Activated T-cell treated with anti-CD3 and anti-CD28 coated beads, Interleukin-2, amount 50 U/mL, for 4 hours (primary cell): ENCODE measurements around the gene CALY. TPM values are rescaled to one million over a fixed set of nuclear protein-coding genes. Genes with fewer than 3 reads are reported as not detected.

Source experiments
- ATAC-seq, 2 donors: fragments of 200-7000 bp; cut with Tn5 transposase; one replicate each; pipeline ENCODE4 v1.10.0; 2021
- DNase-seq: peaks from one replicate; pipeline ENCODE4 v3.0.0-alpha.2; 2020
- H3K27me3 Mint-ChIP-seq: one replicate; pipeline ENCODE4 v1.8.0; 2021; ENCODE audit warnings: low read depth, mixed read lengths
- H3K36me3 Mint-ChIP-seq: one replicate; pipeline ENCODE4 v1.8.0; 2022; ENCODE audit warnings: mixed read lengths; ENCODE audit not compliant: insufficient read depth
- H3K4me1 Mint-ChIP-seq: one replicate; pipeline ENCODE4 v1.8.0; 2021; ENCODE audit warnings: low read depth, mixed read lengths
- H3K4me3 Mint-ChIP-seq: one replicate; pipeline ENCODE4 v1.8.0; 2021; ENCODE audit warnings: mild to moderate bottlenecking, moderate library complexity, mixed read lengths
- H3K9me3 Mint-ChIP-seq: one replicate; pipeline ENCODE4 v1.8.0; 2021; ENCODE audit warnings: mixed read lengths
- total RNA-seq, 3 donors: library from RNA; stranded (reverse); gene quantifications; one replicate each; pipeline ENCODE4 v1.2.1, GENCODE V29; 2021

CALY gene
- total RNA-seq, 3 donors from 2014 or later = not detected

- H3K9me3 Mint-ChIP-seq = no peaks in the 10 kb centered on the region
- H3K27me3 Mint-ChIP-seq = peaks cover 4% of the 10 kb centered on the region
- peak overlapping the region; percentile 62 for H3K4me3 Mint-ChIP-seq
- H3K36me3 Mint-ChIP-seq = no peaks in the 10 kb centered on the region
- H3K4me1 Mint-ChIP-seq = peaks cover 6% of the 10 kb centered on the region
- peak; percentile 47 to 54 for ATAC-seq
- DNase-seq = peak; percentile 81
These were observed 1.2 kb downstream of the CALY start for GRCh38 chr10:133335246-133336117.

- DNase-seq (no peak), ATAC-seq (peak in 1 of 2 donors; percentile 44)
- H3K9me3 Mint-ChIP-seq = no peaks in the 10 kb centered on the region
- no peaks in the 10 kb centered on the region for H3K36me3 Mint-ChIP-seq
- peaks cover 7% of the 10 kb centered on the region for H3K27me3 Mint-ChIP-seq
- peaks cover 6% of the 10 kb centered on the region for H3K4me1 Mint-ChIP-seq
- H3K4me3 Mint-ChIP-seq = peak overlapping the region; percentile 80
These were observed 2.0 kb downstream of the CALY start for GRCh38 chr10:133334503-133335245.

GRCh38 chr10:133332936-133333699 lies 3.6 kb downstream of the CALY start:
- H3K27me3 Mint-ChIP-seq = peaks cover 19% of the 10 kb centered on the region
- no peak for ATAC-seq
- H3K9me3 Mint-ChIP-seq = no peaks in the 10 kb centered on the region
- H3K4me3 Mint-ChIP-seq = no peak overlapping the region
- H3K36me3 Mint-ChIP-seq = no peaks in the 10 kb centered on the region
- H3K4me1 Mint-ChIP-seq = peaks cover 11% of the 10 kb centered on the region
- DNase-seq = no peak

DNA sequence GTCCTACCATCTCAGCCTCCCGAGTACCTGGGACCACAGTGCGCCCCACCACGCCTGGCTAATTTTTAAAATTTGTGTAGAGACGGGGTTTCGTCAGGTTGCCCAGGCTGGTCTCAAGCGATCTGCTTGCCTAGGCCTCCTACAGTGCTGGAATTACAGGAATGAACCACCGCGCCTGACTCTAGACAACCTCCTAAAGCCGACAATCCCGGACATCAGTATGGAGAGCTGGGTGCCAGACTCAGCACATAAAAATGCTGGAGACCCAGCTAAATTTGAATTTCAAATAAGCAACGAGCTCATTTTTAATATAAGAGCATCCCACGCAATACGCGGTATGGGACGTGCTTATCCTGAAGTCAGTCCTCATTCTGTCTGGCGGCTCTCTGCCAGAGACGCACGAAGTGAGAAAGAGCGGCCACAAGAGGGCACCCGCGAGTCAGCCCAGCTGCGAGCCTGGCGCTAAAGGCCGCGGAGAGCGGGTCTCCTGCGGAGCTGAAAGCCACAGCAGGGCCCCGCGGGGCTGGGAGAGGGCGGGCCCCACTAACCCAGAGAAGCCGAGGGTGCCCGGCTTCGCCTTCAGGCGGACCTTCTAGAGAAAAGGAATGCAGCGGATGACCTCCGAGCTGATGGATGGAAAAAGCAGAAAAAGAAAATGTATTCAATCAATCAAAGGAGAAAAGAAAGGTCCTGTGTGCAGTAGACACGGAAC lies 7.0 kb downstream of the CALY start:
- Mint-ChIP-seq H3K4me3 (peak overlapping the region; percentile 53), H3K9me3 (no peaks in the 10 kb centered on the region), H3K36me3 (no peaks in the 10 kb centered on the region), H3K27me3 (peaks cover 38% of the 10 kb centered on the region), H3K4me1 (peaks cover 9% of the 10 kb centered on the region)
- peak; percentile 92 for DNase-seq
- peak; percentile 87 to 90 for ATAC-seq

DNA sequence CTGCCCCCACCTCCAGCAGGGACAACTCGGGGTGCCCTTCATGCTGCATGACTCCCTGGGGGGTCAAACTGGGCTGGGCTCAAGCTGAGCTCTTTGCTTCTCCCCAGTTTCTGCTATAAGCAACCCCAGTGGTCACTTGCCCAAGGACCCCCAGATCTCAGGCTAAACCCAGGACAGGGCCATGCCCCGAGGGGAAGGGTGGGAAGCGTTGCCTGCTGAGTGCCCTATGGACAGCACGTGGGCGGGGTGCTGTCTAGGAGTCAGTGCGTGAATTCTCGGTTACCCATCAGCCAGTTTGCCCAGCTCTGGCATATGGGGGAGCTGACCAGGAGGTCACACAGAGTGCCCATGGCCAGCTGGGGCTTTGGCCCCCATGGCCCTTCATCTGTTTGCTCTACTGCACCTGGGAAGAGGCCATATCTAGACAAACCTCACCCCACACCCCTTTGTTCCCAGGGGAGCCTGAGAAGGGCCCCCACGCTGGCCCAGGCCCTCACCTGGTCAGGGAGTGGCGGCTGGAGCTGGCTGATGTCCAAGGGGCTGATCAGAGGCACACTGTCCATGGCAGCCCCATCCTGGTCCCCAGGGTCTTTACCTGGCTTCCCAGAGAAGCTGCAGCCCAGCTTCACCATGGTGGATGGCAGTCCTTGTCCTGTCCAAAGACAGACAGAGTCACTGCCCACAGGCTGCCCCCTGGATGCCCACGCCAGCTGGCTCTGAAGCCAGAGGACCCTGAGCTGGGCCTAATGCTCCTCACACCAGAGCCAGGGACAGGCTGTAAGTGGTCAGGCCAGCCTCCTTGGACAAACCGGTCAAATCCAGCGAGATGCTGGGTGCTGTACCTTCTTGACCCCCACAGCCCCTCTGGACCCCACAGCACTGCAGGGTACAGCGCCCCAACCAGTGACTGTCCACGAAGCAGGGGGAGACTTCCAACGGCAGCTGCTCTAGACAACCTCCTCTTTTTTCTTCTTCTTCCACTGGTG lies 8.0 kb downstream of the CALY start:
- Mint-ChIP-seq H3K4me1 (peaks cover 8% of the 10 kb centered on the region), H3K27me3 (peaks cover 38% of the 10 kb centered on the region), H3K9me3 (no peaks in the 10 kb centered on the region), H3K4me3 (no peak overlapping the region), H3K36me3 (no peaks in the 10 kb centered on the region)
- DNase-seq (no peak), ATAC-seq (no peak)

GRCh38 chr10:133327651-133328357 lies 8.9 kb downstream of the CALY start:
- peaks cover 40% of the 10 kb centered on the region for H3K27me3 Mint-ChIP-seq
- DNase-seq = no peak

DNA sequence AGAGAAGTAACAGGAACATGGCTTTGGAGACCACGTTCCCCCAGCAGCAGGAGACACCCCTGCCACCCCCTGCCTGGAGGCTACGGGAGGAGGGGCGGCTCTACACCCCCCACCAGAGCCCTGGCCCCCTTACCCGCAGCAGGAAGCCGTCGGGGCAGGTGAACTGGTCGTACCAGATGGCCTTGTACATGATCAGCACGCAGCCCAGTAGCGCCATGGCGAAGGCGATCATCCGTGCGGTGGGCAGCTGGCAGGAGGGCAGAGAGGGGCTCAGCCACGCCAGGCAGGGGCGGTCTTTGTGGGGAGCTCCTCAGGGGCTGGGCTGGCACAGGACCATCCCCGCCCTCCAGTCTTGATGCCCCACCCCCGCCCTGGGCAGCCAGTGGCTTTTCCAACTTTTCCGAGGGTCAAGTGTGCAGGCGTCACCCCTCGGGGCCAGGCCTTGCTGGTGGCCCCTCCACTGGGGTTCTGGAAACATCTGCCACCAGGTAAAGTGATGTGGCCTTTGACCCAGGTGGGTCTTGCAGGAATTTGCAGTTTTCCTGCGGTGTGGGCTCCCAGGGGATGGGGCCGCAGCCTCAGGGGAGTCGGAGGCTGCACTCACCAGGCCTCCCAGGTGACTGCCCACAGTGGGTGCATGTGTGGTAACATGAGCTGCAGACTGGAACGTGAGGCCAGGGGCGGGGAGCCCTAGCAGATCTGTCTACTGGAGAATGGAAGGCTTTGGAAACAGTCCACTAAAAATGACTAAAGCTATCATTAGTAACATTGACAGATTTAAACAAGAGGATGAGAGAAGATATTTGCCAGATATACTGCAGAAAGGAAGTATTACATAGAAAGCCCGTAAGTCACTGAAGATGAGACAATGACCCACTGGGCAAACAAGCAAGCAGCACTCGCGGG lies 9.7 kb downstream of the CALY start:
- ATAC-seq = no peak
- peaks cover 8% of the 10 kb centered on the region for H3K4me1 Mint-ChIP-seq
- no peak for DNase-seq
- H3K27me3 Mint-ChIP-seq = peaks cover 37% of the 10 kb centered on the region
- H3K9me3 Mint-ChIP-seq = no peaks in the 10 kb centered on the region
- no peaks in the 10 kb centered on the region for H3K36me3 Mint-ChIP-seq
- no peak overlapping the region for H3K4me3 Mint-ChIP-seq

More at GRCh38 chr10:133327651-133328357, 8.9 kb downstream of the CALY start:
- peaks cover 8% of the 10 kb centered on the region for H3K4me1 Mint-ChIP-seq
- H3K4me3 Mint-ChIP-seq = no peak overlapping the region
- no peaks in the 10 kb centered on the region for H3K36me3 Mint-ChIP-seq
- H3K9me3 Mint-ChIP-seq = no peaks in the 10 kb centered on the region
- ATAC-seq = no peak

GRCh38 chr10:133326223-133326551 lies 10.5 kb downstream of the CALY start:
- H3K9me3 Mint-ChIP-seq = no peaks in the 10 kb centered on the region
- H3K27me3 Mint-ChIP-seq = peaks cover 37% of the 10 kb centered on the region
- H3K36me3 Mint-ChIP-seq = no peaks in the 10 kb centered on the region
- DNase-seq (no peak), ATAC-seq (no peak)
- peak overlapping the region; percentile 35 for H3K4me3 Mint-ChIP-seq
- H3K4me1 Mint-ChIP-seq = peaks cover 8% of the 10 kb centered on the region

- peak overlapping the region; percentile 75 for H3K4me3 Mint-ChIP-seq
- DNase-seq (no peak), ATAC-seq (peak in 1 of 2 donors; percentile 40)
- peaks cover 8% of the 10 kb centered on the region for H3K4me1 Mint-ChIP-seq
- peaks cover 37% of the 10 kb centered on the region for H3K27me3 Mint-ChIP-seq
- H3K9me3 Mint-ChIP-seq = no peaks in the 10 kb centered on the region
- no peaks in the 10 kb centered on the region for H3K36me3 Mint-ChIP-seq
These were observed 11.1 kb downstream of the CALY start for GRCh38 chr10:133325440-133326222.

DNA sequence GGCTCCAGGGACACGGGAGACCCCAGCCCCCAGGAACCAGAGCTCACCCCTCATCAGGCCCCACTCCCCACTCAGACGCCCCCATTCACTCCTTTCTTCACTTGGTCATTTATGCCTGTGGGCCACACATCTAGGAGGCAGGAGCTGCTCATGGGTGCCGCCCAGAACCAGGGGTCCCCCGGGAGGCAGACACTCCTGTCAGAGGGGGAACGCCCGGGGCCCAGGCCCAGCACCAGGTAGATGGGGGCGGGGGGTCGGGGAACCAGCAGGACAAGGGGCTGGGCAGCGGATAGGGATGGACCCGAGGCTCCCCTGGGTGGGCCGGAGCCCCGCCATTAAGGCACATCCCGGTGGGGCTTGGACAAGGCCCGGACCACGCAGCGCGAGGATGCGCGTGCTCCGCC lies 11.8 kb downstream of the CALY start:
- Mint-ChIP-seq H3K27me3 (peaks cover 39% of the 10 kb centered on the region), H3K9me3 (no peaks in the 10 kb centered on the region), H3K4me3 (no peak overlapping the region), H3K4me1 (peaks cover 8% of the 10 kb centered on the region), H3K36me3 (no peaks in the 10 kb centered on the region)
- DNase-seq (no peak), ATAC-seq (no peak)

DNA sequence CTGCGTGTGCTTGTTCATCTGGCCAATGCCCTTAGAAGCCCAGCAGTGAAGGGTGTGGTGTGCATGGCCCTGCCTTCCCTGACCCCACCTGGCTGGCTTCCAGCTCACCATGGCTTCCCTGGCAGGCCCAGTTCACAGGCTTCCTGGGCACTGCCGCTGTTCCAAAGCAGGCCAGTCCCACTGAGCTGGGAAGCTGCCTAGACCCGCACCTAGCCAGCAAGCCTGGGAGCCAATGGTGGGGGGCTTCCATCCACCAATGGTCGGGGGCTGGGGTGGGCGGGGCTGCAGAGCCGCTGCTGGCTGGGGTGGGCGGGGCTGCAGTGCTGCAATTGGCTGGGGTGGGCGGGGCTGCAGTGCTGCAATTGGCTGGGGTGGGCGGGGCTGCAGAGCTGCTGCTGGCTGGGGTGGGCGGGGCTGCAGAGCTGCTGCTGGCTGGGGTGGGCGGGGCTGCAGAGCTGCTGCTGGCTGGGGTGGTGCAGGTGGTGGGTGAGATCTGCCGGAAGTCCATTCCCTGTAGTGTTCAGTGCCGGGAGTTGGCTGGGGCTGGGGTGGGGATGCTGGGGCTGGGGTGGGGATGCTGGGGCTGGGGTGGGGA lies 12.4 kb downstream of the CALY start:
- Mint-ChIP-seq H3K36me3 (no peaks in the 10 kb centered on the region), H3K27me3 (peaks cover 39% of the 10 kb centered on the region), H3K9me3 (no peaks in the 10 kb centered on the region), H3K4me3 (no peak overlapping the region), H3K4me1 (peaks cover 7% of the 10 kb centered on the region)
- DNase-seq (peak; percentile 51), ATAC-seq (peak; percentile 62 to 70)
